Vagina (tissue), 2 donors: ENCODE results near the gene BET1L.

Experiments used
- POLR2A ChIP-seq, 2 donors: fragments of 450-650 bp; IDR thresholded peaks; one replicate each; pipeline ENCODE4 v1.6.1; 2017; ENCODE audit warnings: antibody characterized with exemption in 2 of 2, mild to moderate bottlenecking in 2 of 2, moderate library complexity in 2 of 2
- TF ChIP-seq, protein P1 (sequence below), 3 experiments: fragments of 450-650 bp in 2 of 3; fragments of 200-600 bp in 1 of 3; sonication (generic) in 1 of 3; IDR thresholded peaks; one replicate each; pipeline ENCODE4 v1.5.1; 2017 to 2019; ENCODE audit warnings: antibody characterized with exemption in 3 of 3, mild to moderate bottlenecking in 2 of 3, moderate library complexity in 2 of 3

DNA sequence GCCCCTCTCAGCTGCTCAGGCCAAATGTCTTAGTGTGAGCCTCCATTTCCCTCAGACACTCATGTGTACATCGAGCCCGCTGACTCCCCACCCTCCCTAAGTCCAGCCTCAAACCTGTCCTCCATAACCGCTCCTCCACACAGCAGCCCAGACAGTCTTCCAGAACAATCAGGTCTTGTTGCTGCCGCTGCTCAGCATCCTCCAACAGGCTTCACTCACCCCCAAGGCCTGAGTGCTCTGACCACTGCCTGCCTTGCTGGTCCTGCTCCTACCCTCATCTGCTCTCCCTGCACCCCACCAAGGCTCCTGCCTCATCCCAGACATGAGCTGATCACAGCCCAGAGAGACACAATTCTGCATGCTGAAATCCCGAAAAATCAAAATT is 46.7 kb upstream of the BET1L start:
- TF ChIP-seq, protein P1, sequence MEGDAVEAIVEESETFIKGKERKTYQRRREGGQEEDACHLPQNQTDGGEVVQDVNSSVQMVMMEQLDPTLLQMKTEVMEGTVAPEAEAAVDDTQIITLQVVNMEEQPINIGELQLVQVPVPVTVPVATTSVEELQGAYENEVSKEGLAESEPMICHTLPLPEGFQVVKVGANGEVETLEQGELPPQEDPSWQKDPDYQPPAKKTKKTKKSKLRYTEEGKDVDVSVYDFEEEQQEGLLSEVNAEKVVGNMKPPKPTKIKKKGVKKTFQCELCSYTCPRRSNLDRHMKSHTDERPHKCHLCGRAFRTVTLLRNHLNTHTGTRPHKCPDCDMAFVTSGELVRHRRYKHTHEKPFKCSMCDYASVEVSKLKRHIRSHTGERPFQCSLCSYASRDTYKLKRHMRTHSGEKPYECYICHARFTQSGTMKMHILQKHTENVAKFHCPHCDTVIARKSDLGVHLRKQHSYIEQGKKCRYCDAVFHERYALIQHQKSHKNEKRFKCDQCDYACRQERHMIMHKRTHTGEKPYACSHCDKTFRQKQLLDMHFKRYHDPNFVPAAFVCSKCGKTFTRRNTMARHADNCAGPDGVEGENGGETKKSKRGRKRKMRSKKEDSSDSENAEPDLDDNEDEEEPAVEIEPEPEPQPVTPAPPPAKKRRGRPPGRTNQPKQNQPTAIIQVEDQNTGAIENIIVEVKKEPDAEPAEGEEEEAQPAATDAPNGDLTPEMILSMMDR (IDR thresholded peaks at IDR 0.05): no peak
- no peak for TF ChIP-seq POLR2A (IDR thresholded peaks at IDR 0.05)
